ENCODE data around the gene DGKA.
A peak's percentile ranks its signal among the peaks of the same experiment; 100 is the strongest.

DGKA gene

DNA sequence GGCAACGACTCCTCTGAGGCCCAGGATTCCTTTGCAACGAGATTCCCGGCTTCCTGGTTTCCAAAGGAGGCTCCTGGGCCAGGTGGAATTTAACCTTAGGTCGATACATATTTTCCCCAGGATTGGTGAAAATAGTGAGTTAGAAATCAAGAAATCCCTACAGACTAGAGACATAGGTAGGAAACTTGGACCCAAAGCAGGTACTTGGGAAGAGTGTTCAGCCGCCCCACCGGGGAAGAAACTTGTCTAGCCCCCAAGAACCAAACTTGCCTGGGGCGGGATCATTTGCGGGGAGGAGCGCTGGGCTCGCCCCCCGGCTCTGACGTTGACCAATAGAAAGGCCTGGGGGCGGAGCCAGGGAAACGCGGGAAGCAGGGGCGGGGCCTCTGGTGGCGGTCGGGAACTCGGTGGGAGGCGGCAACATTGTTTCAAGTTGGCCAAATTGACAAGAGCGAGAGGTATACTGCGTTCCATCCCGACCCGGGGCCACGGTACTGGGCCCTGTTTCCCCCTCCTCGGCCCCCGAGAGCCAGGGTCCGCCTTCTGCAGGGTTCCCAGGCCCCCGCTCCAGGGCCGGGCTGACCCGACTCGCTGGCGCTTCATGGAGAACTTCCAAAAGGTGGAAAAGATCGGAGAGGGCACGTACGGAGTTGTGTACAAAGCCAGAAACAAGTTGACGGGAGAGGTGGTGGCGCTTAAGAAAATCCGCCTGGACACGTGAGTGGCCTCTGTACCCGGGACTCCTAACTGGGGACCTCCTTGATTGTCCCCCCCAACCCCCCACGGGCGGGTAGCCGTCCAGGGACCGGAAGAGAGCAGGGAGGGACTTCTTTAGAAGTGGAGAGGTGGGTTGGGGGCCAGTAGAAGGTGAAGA lies 35.7 kb downstream of the DGKA start, which contains the start of gene CDK2:
CDK2 (plus strand) TSS at position 423 of the 874 bp plus-strand sequence; CDS start at position 602, 179 bp downstream.
- no peaks in the 10 kb centered on the region for H3K27me3 ChIP-seq (ENCODE audit: control insufficient read depth, insufficient read depth, low read length, poor library complexity, severe bottlenecking)
- H3K27ac ChIP-seq (ENCODE audit: insufficient read depth, low read depth, low read length, poor library complexity, severe bottlenecking), result peak within 1 kb of the TSS; percentile 67
- peaks cover 6% of the 10 kb centered on the region for H3K36me3 ChIP-seq (ENCODE audit: control insufficient read depth, insufficient read depth, low read length)
- peak within 1 kb of the TSS; percentile 87 for H3K4me3 ChIP-seq (ENCODE audit: insufficient read depth, low read depth, low read length)
- no peaks in the 10 kb centered on the region for H3K9me3 ChIP-seq (ENCODE audit: control insufficient read depth, low read length)
- peaks cover 12% of the 10 kb centered on the region for H3K4me1 ChIP-seq (ENCODE audit: control insufficient read depth, insufficient read depth, low read length)
- WGBS, 2 experiments, result 0 to 1% methylated on average over 45 of the region's 45 CpGs

GRCh38 chr12:55969356-55969755 lies 38.4 kb downstream of the DGKA start:
- Histone ChIP-seq H3K9me3 (ENCODE audit: control insufficient read depth, low read length) (no peaks in the 10 kb centered on the region), H3K27ac (ENCODE audit: insufficient read depth, low read depth, low read length, poor library complexity, severe bottlenecking) (no peak overlapping the region), H3K4me1 (ENCODE audit: control insufficient read depth, insufficient read depth, low read length) (peaks cover 12% of the 10 kb centered on the region), H3K4me3 (ENCODE audit: insufficient read depth, low read depth, low read length) (no peak overlapping the region), H3K36me3 (ENCODE audit: control insufficient read depth, insufficient read depth, low read length) (peaks cover 6% of the 10 kb centered on the region), H3K27me3 (ENCODE audit: control insufficient read depth, insufficient read depth, low read length, poor library complexity, severe bottlenecking) (no peaks in the 10 kb centered on the region)
- WGBS, 2 experiments, result 91 to 93% methylated on average over 4 of the region's 4 CpGs

DNA sequence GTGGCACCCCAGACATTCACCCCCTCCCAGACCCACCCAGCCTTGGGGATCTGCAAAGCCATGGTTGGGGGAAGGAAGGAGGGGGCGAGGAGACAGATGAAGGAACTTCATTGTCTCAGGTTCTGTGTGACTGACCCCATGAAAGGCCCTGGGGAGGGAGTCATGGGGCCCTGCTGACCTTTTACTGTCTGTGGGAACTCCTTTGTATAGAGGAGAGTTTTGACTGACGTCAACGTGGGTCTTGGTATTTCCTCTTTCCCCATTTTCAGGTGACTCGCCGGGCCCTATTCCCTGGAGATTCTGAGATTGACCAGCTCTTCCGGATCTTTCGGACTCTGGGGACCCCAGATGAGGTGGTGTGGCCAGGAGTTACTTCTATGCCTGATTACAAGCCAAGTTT lies 39.8 kb downstream of the DGKA start:
- Histone ChIP-seq H3K9me3 (ENCODE audit: control insufficient read depth, low read length) (no peaks in the 10 kb centered on the region), H3K27me3 (ENCODE audit: control insufficient read depth, insufficient read depth, low read length, poor library complexity, severe bottlenecking) (no peaks in the 10 kb centered on the region), H3K4me3 (ENCODE audit: insufficient read depth, low read depth, low read length) (no peak overlapping the region), H3K4me1 (ENCODE audit: control insufficient read depth, insufficient read depth, low read length) (peaks cover 10% of the 10 kb centered on the region), H3K27ac (ENCODE audit: insufficient read depth, low read depth, low read length, poor library complexity, severe bottlenecking) (no peak overlapping the region), H3K36me3 (ENCODE audit: control insufficient read depth, insufficient read depth, low read length) (peaks cover 6% of the 10 kb centered on the region)
- WGBS, 2 experiments, result 91 to 95% methylated on average over 7 of the region's 7 CpGs

GRCh38 chr12:55972042-55972441 lies 41.1 kb downstream of the DGKA start:
- Histone ChIP-seq H3K27ac (ENCODE audit: insufficient read depth, low read depth, low read length, poor library complexity, severe bottlenecking) (no peak overlapping the region), H3K36me3 (ENCODE audit: control insufficient read depth, insufficient read depth, low read length) (peaks cover 6% of the 10 kb centered on the region), H3K4me3 (ENCODE audit: insufficient read depth, low read depth, low read length) (no peak overlapping the region), H3K9me3 (ENCODE audit: control insufficient read depth, low read length) (no peaks in the 10 kb centered on the region), H3K4me1 (ENCODE audit: control insufficient read depth, insufficient read depth, low read length) (peaks cover 10% of the 10 kb centered on the region), H3K27me3 (ENCODE audit: control insufficient read depth, insufficient read depth, low read length, poor library complexity, severe bottlenecking) (no peaks in the 10 kb centered on the region)
- WGBS, 2 experiments, result 85 to 92% methylated on average over 2 to 3 of the region's 3 CpGs

DNA sequence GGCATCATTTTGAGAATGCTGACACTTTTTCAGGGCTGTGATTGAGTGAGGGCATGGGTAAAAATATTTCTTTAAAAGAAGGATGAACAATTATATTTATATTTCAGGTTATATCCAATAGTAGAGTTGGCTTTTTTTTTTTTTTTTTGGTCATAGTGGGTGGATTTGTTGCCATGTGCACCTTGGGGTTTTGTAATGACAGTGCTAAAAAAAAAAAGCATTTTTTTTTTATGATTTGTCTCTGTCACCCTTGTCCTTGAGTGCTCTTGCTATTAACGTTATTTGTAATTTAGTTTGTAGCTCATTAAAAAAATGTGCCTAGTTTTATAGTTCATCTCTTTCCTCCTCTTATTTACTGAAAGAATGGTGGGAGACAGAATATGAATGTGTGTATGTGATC lies 41.5 kb downstream of the DGKA start:
- H3K27ac ChIP-seq (ENCODE audit: insufficient read depth, low read depth, low read length, poor library complexity, severe bottlenecking), result no peak overlapping the region
- H3K4me3 ChIP-seq (ENCODE audit: insufficient read depth, low read depth, low read length), result no peak overlapping the region
- no peaks in the 10 kb centered on the region for H3K27me3 ChIP-seq (ENCODE audit: control insufficient read depth, insufficient read depth, low read length, poor library complexity, severe bottlenecking)
- peaks cover 6% of the 10 kb centered on the region for H3K36me3 ChIP-seq (ENCODE audit: control insufficient read depth, insufficient read depth, low read length)
- 100% methylated on average over 1 of the region's 1 CpG; no CpG with 5 or more reads in 1 of the 2 experiments for WGBS, 2 experiments
- H3K9me3 ChIP-seq (ENCODE audit: control insufficient read depth, low read length), result no peaks in the 10 kb centered on the region
- peaks cover 9% of the 10 kb centered on the region for H3K4me1 ChIP-seq (ENCODE audit: control insufficient read depth, insufficient read depth, low read length)

GRCh38 chr12:55972911-55973598 lies 42.1 kb downstream of the DGKA start:
- WGBS, 2 experiments, result 27 to 28% methylated on average over 18 of the region's 18 CpGs
- no peaks in the 10 kb centered on the region for H3K27me3 ChIP-seq (ENCODE audit: control insufficient read depth, insufficient read depth, low read length, poor library complexity, severe bottlenecking)
- peaks cover 6% of the 10 kb centered on the region for H3K36me3 ChIP-seq (ENCODE audit: control insufficient read depth, insufficient read depth, low read length)
- no peak overlapping the region for H3K27ac ChIP-seq (ENCODE audit: insufficient read depth, low read depth, low read length, poor library complexity, severe bottlenecking)
- peak overlapping the region; percentile 29 for H3K4me3 ChIP-seq (ENCODE audit: insufficient read depth, low read depth, low read length)
- peaks cover 4% of the 10 kb centered on the region for H3K4me1 ChIP-seq (ENCODE audit: control insufficient read depth, insufficient read depth, low read length)
- H3K9me3 ChIP-seq (ENCODE audit: control insufficient read depth, low read length), result no peaks in the 10 kb centered on the region

DNA sequence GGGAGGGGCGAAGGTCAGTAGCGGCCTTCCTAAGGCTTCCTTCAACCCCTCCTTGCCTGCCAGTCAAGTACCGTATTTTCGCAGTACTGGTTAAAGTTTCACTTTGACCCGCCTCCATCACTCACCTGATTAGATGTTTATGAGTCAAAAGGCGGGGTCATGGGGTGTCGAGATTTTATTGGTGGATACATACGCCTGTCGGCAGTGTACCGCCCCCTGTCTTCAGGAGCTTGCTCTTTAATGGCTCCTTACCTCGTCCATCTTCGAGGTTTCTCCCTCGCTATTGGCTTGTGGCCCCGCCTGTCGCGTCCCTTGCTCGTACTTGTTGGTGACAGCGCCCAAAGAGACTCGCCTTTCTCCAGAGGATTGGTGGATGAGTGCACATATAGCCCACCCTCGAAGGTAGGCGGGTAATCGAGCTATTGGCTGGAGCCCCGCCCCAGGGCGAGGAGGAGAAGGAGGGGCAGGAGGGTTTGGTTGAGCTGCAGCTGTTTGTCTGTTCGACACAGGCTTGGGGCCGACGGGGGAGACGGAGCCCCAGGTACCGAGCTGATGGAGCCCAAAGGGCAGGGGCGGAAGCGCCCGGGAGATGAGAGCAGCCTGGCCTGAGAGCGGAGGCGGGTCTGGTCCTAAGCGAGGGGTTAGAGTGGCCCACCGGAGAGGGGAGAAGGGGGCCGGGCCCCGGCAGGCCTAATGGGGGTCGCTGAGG lies 42.8 kb downstream of the DGKA start, which contains the start of gene RAB5B:
RAB5B (plus strand) TSS at position 480 of the 709 bp plus-strand sequence. CDS start 12,883 bp downstream, outside the sequence.
- 1% methylated on average over 39 of the region's 39 CpGs for WGBS, 2 experiments
- peak within 1 kb of the TSS; percentile 61 for H3K27ac ChIP-seq (ENCODE audit: insufficient read depth, low read depth, low read length, poor library complexity, severe bottlenecking)
- H3K9me3 ChIP-seq (ENCODE audit: control insufficient read depth, low read length), result no peaks in the 10 kb centered on the region
- peak within 1 kb of the TSS; percentile 88 for H3K4me3 ChIP-seq (ENCODE audit: insufficient read depth, low read depth, low read length)
- H3K27me3 ChIP-seq (ENCODE audit: control insufficient read depth, insufficient read depth, low read length, poor library complexity, severe bottlenecking), result no peaks in the 10 kb centered on the region
- H3K36me3 ChIP-seq (ENCODE audit: control insufficient read depth, insufficient read depth, low read length), result peaks cover 9% of the 10 kb centered on the region
- H3K4me1 ChIP-seq (ENCODE audit: control insufficient read depth, insufficient read depth, low read length), result peaks cover 4% of the 10 kb centered on the region

- WGBS, 2 experiments, result 0 to 1% methylated on average over 15 of the region's 15 CpGs
- Histone ChIP-seq H3K9me3 (ENCODE audit: control insufficient read depth, low read length) (no peaks in the 10 kb centered on the region), H3K27ac (ENCODE audit: insufficient read depth, low read depth, low read length, poor library complexity, severe bottlenecking) (peak overlapping the region; percentile 61), H3K27me3 (ENCODE audit: control insufficient read depth, insufficient read depth, low read length, poor library complexity, severe bottlenecking) (no peaks in the 10 kb centered on the region), H3K4me1 (ENCODE audit: control insufficient read depth, insufficient read depth, low read length) (peaks cover 4% of the 10 kb centered on the region), H3K36me3 (ENCODE audit: control insufficient read depth, insufficient read depth, low read length) (peaks cover 13% of the 10 kb centered on the region), H3K4me3 (ENCODE audit: insufficient read depth, low read depth, low read length) (peak overlapping the region; percentile 88)
These were observed 43.4 kb downstream of the DGKA start for GRCh38 chr12:55974308-55974730.

GRCh38 chr12:55978393-55978792 lies 47.4 kb downstream of the DGKA start:
- H3K27me3 ChIP-seq (ENCODE audit: control insufficient read depth, insufficient read depth, low read length, poor library complexity, severe bottlenecking), result no peaks in the 10 kb centered on the region
- peaks cover 4% of the 10 kb centered on the region for H3K4me1 ChIP-seq (ENCODE audit: control insufficient read depth, insufficient read depth, low read length)
- H3K4me3 ChIP-seq (ENCODE audit: insufficient read depth, low read depth, low read length), result no peak overlapping the region
- no peak overlapping the region for H3K27ac ChIP-seq (ENCODE audit: insufficient read depth, low read depth, low read length, poor library complexity, severe bottlenecking)
- 92 to 96% methylated on average over 7 of the region's 7 CpGs for WGBS, 2 experiments
- H3K9me3 ChIP-seq (ENCODE audit: control insufficient read depth, low read length), result no peaks in the 10 kb centered on the region
- peaks cover 7% of the 10 kb centered on the region for H3K36me3 ChIP-seq (ENCODE audit: control insufficient read depth, insufficient read depth, low read length)

Data from ectodermal cell (in vitro differentiated cells).